GM18499 (cell line): ENCODE data around the gene KDR.

Experiments used
- ATAC-seq: cut with Tn5 transposase; IDR thresholded peaks from one replicate; pipeline ENCODE4 v1.9.1; 2021; ENCODE audit warnings: moderate number of reproducible peaks; ENCODE audit not compliant: insufficient read depth, unreplicated experiment

KDR gene

GRCh38 chr4:55125087-55125721 lies at the start of gene KDR:
Gene KDR, minus strand, starts transcription at chr4:55125595. Its CDS starts 302 bp downstream, at chr4:55125293.
- no peak for ATAC-seq

- no peak for ATAC-seq
Measured at GRCh38 chr4:55173580-55173979, 48.2 kb upstream of the KDR start.

- no peak for ATAC-seq
Measured at GRCh38 chr4:55172694-55173287, 47.4 kb upstream of the KDR start.

- ATAC-seq, result no peak
Measured at GRCh38 chr4:55170462-55170861, 45.1 kb upstream of the KDR start.

- ATAC-seq, result no peak
Measured at GRCh38 chr4:55169352-55169961, 44.1 kb upstream of the KDR start.

GRCh38 chr4:55162396-55162795 lies 37.0 kb upstream of the KDR start:
- no peak for ATAC-seq

- ATAC-seq, result no peak
Measured at GRCh38 chr4:55161739-55162138, 36.3 kb upstream of the KDR start.

- ATAC-seq, result no peak
Measured at GRCh38 chr4:55159851-55160250, 34.5 kb upstream of the KDR start.

GRCh38 chr4:55158957-55159356 lies 33.6 kb upstream of the KDR start:
- ATAC-seq, result no peak

- ATAC-seq, result no peak
Measured at GRCh38 chr4:55157559-55158277, 32.3 kb upstream of the KDR start.

- no peak for ATAC-seq
Measured at GRCh38 chr4:55154933-55155332, 29.5 kb upstream of the KDR start.

GRCh38 chr4:55154290-55154880 lies 29.0 kb upstream of the KDR start:
- no peak for ATAC-seq

GRCh38 chr4:55143858-55144257 lies 18.5 kb upstream of the KDR start:
- no peak for ATAC-seq

- no peak for ATAC-seq
Measured at GRCh38 chr4:55138367-55138766, 13.0 kb upstream of the KDR start.

- ATAC-seq, result no peak
Measured at GRCh38 chr4:55136634-55137033, 11.2 kb upstream of the KDR start.

GRCh38 chr4:55133951-55134350 lies 8.6 kb upstream of the KDR start:
- no peak for ATAC-seq

- ATAC-seq, result no peak
Measured at GRCh38 chr4:55132775-55133174, 7.4 kb upstream of the KDR start.

- no peak for ATAC-seq
Measured at GRCh38 chr4:55127521-55127920, 2.1 kb upstream of the KDR start.

GRCh38 chr4:55127053-55127452 lies 1.7 kb upstream of the KDR start:
- no peak for ATAC-seq

- no peak for ATAC-seq
Measured at GRCh38 chr4:55125763-55126541, 557 bp upstream of the KDR start.
